ENCODE measurements around the gene PHACTR3.

PHACTR3 gene

DNA sequence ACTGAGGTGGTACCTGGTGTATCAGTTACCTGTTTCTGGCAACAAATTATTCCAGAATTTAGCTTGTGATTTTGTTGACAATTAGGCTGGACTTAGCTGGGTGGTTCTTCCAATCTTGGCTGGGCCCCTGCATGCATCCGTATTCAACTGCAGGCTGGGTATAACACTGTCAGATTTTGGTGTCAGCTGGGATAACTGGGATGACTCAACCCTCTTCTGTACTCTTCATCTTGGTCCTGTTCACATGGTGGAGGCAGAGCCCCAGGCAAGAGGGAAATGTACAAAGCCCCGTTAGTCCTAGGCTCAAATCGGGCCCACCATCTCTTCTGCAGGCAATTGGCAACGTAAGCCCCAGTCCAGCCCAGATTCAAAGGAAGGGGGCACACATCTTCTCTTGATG lies 89.2 kb downstream of the PHACTR3 start:
- H3K36me3 ChIP-seq (ENCODE audit: insufficient read depth, low read length) = no peaks in the 10 kb centered on the region
- H3K4me3 ChIP-seq (ENCODE audit: low read depth, low read length, poor library complexity, severe bottlenecking) = no peak overlapping the region
- H3K9me2 ChIP-seq (ENCODE audit: low read depth, low read length) = no peaks in the 10 kb centered on the region

DNA sequence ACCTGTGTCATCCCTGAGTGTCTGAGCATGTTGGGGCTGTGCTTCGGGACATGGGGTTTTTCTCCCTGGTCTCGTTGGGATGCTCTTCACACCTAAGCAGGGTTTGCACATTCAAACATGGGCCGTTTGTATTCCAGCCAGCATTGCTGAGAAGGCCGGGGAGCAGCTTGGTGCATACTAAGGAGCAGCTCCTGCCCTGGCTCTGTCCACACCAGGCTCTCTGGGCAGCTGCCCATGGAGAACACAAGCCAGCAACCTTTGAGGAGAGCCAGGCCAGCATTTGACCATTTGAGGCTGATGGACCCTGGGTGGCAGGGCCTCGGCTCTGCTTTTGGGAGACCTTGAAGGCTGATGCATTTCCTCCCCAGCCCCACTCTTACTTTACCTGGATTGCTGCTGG lies 92.1 kb downstream of the PHACTR3 start:
- H3K9me3 ChIP-seq (ENCODE audit: low read length) = no peaks in the 10 kb centered on the region
- no peaks in the 10 kb centered on the region for H3K79me2 ChIP-seq (ENCODE audit: insufficient read depth, low read length)

More for the DNA sequence above, 89.2 kb downstream of the PHACTR3 start:
- Histone ChIP-seq H3K9ac (ENCODE audit: low read length) (no peak overlapping the region), H3K4me1 (ENCODE audit: insufficient read depth, low read length, severe bottlenecking) (no peaks in the 10 kb centered on the region), H3K27me3 (ENCODE audit: insufficient read depth, low read length) (peaks cover 3% of the 10 kb centered on the region; the same call in 1 of the 2 replicates), H3K4me2 (ENCODE audit: low read length) (no peak overlapping the region), H3F3A (ENCODE audit: insufficient read depth, low read length) (no peaks in the 10 kb centered on the region), H2AFZ (ENCODE audit: low read length) (no peak overlapping the region), H4K20me1 (ENCODE audit: insufficient read depth, low read length) (no peaks in the 10 kb centered on the region), H3K9me3 (ENCODE audit: low read length) (no peaks in the 10 kb centered on the region), H3K79me2 (ENCODE audit: insufficient read depth, low read length) (no peaks in the 10 kb centered on the region), H3K27ac (ENCODE audit: low read depth, low read length, poor library complexity, severe bottlenecking) (no peak overlapping the region)
- TF ChIP-seq EZH2 (IDR thresholded peaks at IDR 0.05; ENCODE audit: borderline replicate concordance, low read length) = no peak
- TF ChIP-seq, protein P1, sequence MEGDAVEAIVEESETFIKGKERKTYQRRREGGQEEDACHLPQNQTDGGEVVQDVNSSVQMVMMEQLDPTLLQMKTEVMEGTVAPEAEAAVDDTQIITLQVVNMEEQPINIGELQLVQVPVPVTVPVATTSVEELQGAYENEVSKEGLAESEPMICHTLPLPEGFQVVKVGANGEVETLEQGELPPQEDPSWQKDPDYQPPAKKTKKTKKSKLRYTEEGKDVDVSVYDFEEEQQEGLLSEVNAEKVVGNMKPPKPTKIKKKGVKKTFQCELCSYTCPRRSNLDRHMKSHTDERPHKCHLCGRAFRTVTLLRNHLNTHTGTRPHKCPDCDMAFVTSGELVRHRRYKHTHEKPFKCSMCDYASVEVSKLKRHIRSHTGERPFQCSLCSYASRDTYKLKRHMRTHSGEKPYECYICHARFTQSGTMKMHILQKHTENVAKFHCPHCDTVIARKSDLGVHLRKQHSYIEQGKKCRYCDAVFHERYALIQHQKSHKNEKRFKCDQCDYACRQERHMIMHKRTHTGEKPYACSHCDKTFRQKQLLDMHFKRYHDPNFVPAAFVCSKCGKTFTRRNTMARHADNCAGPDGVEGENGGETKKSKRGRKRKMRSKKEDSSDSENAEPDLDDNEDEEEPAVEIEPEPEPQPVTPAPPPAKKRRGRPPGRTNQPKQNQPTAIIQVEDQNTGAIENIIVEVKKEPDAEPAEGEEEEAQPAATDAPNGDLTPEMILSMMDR (IDR thresholded peaks at IDR 0.05; ENCODE audit: low read length) = no peak

DNA sequence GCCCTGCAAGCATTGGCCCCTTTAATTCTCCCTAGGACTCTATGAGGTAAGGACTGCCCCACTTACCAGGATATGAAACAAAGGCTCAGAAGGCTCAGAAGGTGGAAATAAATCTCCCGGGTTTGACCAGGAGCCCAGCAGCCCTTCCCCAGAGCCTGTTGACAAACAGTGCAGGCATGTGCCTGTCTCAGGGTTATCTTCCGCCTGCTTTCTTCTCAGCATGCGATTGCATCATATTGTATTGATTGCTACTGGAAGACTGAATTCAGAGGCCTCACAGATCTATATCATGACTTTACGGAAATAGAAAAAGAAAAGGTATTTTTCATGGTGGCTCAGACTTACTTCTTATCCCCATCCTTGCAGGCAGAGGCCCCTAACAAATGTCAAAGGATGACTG lies 92.7 kb downstream of the PHACTR3 start:
- Histone ChIP-seq H3K4me2 (ENCODE audit: low read length) (no peak overlapping the region), H3K4me1 (ENCODE audit: insufficient read depth, low read length, severe bottlenecking) (no peaks in the 10 kb centered on the region), H3K79me2 (ENCODE audit: insufficient read depth, low read length) (no peaks in the 10 kb centered on the region), H3K27me3 (ENCODE audit: insufficient read depth, low read length) (no peaks in the 10 kb centered on the region), H3K4me3 (ENCODE audit: low read depth, low read length, poor library complexity, severe bottlenecking) (no peak overlapping the region), H3F3A (ENCODE audit: insufficient read depth, low read length) (no peaks in the 10 kb centered on the region), H3K9me3 (ENCODE audit: low read length) (no peaks in the 10 kb centered on the region), H3K9me2 (ENCODE audit: low read depth, low read length) (no peaks in the 10 kb centered on the region), H4K20me1 (ENCODE audit: insufficient read depth, low read length) (no peaks in the 10 kb centered on the region), H3K36me3 (ENCODE audit: insufficient read depth, low read length) (no peaks in the 10 kb centered on the region), H3K9ac (ENCODE audit: low read length) (no peak overlapping the region), H2AFZ (ENCODE audit: low read length) (no peak overlapping the region), H3K27ac (ENCODE audit: low read depth, low read length, poor library complexity, severe bottlenecking) (no peak overlapping the region)
- TF ChIP-seq EZH2 (IDR thresholded peaks at IDR 0.05; ENCODE audit: borderline replicate concordance, low read length) = no peak
- TF ChIP-seq, protein P1 (IDR thresholded peaks at IDR 0.05; ENCODE audit: low read length) = no peak

More for the DNA sequence above, 92.1 kb downstream of the PHACTR3 start:
- Histone ChIP-seq H3K9ac (ENCODE audit: low read length) (no peak overlapping the region), H3K4me1 (ENCODE audit: insufficient read depth, low read length, severe bottlenecking) (no peaks in the 10 kb centered on the region), H3K27me3 (ENCODE audit: insufficient read depth, low read length) (peaks cover 3% of the 10 kb centered on the region; the same call in 1 of the 2 replicates), H3K4me2 (ENCODE audit: low read length) (no peak overlapping the region), H2AFZ (ENCODE audit: low read length) (no peak overlapping the region), H3K36me3 (ENCODE audit: insufficient read depth, low read length) (no peaks in the 10 kb centered on the region), H3F3A (ENCODE audit: insufficient read depth, low read length) (no peaks in the 10 kb centered on the region), H3K4me3 (ENCODE audit: low read depth, low read length, poor library complexity, severe bottlenecking) (no peak overlapping the region), H3K9me2 (ENCODE audit: low read depth, low read length) (no peaks in the 10 kb centered on the region), H3K27ac (ENCODE audit: low read depth, low read length, poor library complexity, severe bottlenecking) (no peak overlapping the region), H4K20me1 (ENCODE audit: insufficient read depth, low read length) (no peaks in the 10 kb centered on the region)
- TF ChIP-seq EZH2 (IDR thresholded peaks at IDR 0.05; ENCODE audit: borderline replicate concordance, low read length) = no peak
- TF ChIP-seq, protein P1 (IDR thresholded peaks at IDR 0.05; ENCODE audit: low read length) = no peak

All from OCI-LY1 (cell line).